ENCODE data around the gene MYO1D.

The MYO1D gene

GRCh38 chr17:32854207-32854606 is 22.7 kb downstream of the MYO1D start:
- DNase-seq = no peak

DNA sequence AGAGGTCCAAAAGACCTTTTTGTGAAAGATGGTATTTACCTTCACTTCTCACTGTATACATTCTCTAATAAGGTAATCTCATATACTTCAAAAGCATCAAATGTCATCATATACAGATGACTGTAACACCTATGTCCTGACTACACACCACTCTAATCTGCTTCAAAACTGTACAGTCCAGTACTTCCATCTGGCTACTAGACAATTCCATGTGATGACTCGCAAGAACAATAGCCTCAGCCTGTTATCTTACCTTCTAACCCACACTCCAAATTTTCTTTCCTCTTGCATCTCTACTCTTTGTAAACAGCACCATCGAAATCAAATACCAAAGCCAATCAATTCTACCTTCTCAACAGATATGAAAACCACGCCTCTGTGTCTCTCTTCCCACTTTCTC is 24.1 kb downstream of the MYO1D start:
- no peak for DNase-seq

GRCh38 chr17:32849879-32850278 is 27.0 kb downstream of the MYO1D start:
- DNase-seq = no peak

GRCh38 chr17:32847977-32848376 is 28.9 kb downstream of the MYO1D start:
- no peak for DNase-seq

- no peak for DNase-seq
Observed at GRCh38 chr17:32846143-32846542, 30.8 kb downstream of the MYO1D start.

DNA sequence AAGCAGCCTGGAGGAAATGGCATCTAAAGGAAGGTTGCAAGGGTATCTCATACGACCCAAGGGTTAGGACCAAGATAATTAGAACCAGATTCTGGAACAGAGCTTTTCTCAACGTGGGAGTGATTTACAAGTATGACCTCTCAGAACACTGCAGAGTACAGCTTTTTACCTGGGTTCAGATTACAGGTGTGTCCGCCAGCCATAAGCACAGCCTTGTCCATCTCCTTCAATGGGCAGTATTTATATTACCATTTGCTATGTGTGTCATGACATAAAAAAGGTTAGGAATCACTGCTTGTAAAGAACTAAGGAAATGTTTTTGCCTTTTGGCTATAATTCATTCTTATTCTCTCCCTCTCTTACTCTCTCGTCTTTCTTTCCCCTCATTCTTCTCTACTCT is 36.7 kb downstream of the MYO1D start:
- no peak for DNase-seq

DNA sequence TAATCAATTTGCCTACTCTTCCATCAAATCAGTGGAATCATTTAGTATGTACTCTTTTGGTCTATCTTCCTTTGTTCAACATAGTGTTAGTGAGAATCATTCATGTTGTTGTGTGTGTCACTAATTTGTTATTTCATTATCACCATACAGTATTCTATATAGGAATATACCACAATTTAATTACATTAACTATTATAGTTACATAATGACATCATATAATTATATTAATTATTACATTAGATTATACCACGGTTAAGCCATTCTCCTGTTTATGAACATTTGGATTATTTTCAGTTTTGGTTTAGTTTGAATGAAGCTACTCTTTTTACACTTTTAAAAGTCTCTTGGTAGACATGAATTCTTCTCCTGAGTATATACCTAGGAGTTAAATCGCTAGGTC is 40.4 kb downstream of the MYO1D start:
- DNase-seq = no peak

DNA sequence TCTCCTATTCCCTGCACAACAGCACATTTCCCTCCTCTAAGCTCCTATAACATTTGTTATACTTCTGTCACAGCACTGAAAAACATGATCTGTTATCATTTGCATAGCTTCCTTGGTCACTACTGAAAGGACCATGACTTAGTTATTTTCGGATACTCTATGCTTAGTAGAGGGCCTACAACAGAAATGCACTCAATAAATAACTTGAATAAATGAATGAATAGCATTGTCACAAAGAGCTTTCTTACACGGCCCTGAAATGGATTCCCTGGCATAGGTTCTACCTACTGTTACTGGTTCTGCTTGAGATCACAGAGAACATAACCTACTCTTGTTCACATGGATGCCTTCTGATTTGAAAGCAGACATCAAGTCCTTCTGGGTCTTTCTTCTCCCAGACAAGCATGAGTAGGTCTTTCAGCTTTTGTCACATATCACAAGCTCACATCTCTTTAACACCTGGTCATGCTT is 41.6 kb downstream of the MYO1D start:
- no peak for DNase-seq

DNA sequence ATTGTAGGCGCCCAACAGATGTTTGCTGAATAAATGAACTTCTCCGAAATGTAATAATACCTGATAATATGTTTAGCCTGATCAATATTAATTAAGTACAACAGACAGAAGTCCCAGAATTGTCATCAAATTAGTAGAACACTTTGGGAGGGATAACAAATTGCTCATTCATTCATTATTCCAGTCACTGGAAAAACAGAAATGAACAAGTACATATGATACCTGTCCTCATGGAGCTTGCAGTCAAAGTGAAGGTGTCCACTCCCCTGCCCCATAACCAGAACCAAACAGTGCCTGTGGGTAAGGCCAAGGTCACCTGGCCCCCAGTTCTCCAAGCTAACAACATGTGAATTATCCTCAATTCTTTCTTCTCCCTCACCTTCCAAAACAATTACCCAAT is 42.8 kb downstream of the MYO1D start:
- no peak for DNase-seq

GRCh38 chr17:32833526-32833925 is 43.4 kb downstream of the MYO1D start:
- no peak for DNase-seq

GRCh38 chr17:32833076-32833475 is 43.8 kb downstream of the MYO1D start:
- DNase-seq = no peak

GRCh38 chr17:32831627-32832243 is 45.2 kb downstream of the MYO1D start:
- DNase-seq = peak in 1 of 2 experiments; percentile 17

DNA sequence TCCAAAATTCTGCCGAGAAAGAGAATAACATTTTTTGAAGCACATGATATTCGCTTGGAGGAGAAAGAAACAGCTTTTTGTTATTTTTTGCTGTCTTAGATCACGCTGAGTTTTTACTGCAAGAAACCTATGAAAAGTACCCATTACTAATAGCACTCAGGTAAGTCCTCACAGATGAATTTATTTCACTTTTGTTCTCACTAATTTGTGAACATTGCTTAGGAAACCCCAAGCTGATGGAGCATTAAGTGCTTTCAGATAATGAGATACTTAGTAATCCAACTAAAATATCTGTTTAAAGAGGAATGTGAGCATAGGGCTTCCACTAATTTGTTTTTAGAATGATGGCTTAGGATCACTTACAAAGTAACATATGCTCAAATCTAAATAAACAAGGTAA is 45.7 kb downstream of the MYO1D start:
- no peak for DNase-seq

- no peak for DNase-seq
Observed at GRCh38 chr17:32828822-32829221, 48.1 kb downstream of the MYO1D start.

GRCh38 chr17:32827227-32827626 is 49.7 kb downstream of the MYO1D start:
- DNase-seq = no peak

GRCh38 chr17:32826076-32826475 is 50.8 kb downstream of the MYO1D start:
- DNase-seq = no peak

DNA sequence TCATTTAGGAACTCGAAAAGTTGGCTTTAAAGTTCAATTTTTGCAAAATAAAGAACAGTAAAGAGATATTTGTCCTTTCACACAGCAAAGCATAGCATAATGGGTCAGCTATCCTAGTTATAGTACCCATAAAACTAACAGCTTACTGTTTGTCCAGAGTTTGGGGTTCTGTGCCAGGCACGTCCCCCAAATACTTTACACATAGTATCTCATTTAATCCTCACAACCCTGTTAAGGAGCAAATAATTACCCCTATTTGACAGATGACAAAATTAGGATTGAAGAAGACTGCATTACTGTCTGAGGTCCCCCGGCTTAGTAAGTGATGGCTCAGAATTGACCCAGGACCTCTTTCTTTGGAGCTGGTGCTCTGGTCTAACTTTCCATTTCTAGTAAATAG is 52.6 kb downstream of the MYO1D start:
- no peak for DNase-seq

- no peak for DNase-seq
Observed at GRCh38 chr17:32822996-32823395, 53.9 kb downstream of the MYO1D start.

- DNase-seq = peak in 1 of 2 experiments; percentile 33
Observed at GRCh38 chr17:32821987-32822934, 54.7 kb downstream of the MYO1D start.

DNA sequence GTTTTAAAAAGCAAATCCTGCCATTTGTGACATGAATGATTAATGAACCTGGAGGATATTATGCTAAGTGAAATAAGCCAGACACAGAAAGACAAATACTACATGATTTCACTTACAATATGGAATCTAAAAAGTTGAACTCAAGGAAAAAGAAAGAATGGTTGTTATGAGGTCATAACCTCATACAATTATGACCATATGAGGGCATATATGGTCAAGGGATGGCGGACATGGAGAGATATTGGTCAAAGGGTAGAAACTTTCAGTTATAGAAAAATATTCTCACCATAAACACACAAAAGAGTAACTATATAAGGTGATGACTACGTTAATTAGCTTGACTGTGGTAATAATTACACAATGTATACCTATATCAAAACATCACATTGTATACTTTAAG is 56.5 kb downstream of the MYO1D start:
- DNase-seq = no peak

- no peak for DNase-seq
Observed at GRCh38 chr17:32819787-32820186, 57.1 kb downstream of the MYO1D start.

DNA sequence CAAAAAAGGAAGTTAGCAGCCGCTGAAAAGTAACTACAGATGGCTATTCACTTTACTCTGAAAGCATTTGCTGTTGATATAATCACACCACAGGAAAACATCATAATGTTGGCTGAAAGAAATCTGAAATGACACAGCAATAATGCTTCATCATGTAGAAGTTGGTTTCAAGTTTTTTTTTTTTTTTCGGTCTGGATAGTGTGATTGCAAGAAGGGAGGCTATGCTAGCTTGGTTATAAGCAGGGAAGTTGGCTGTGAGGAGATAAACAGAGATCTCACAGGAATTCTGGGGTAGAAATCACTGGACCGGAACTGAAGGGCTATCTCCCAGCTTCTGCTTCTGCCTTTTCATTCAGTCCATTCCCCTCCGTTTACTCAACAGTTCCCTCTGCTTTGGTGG is 57.9 kb downstream of the MYO1D start:
- no peak for DNase-seq

- peak; percentile 11 to 40 for DNase-seq
Observed at GRCh38 chr17:32815460-32815859, 61.5 kb downstream of the MYO1D start.

- no peak for DNase-seq
Observed at GRCh38 chr17:32814836-32815235, 62.1 kb downstream of the MYO1D start.

Data from NCI-H526 (cell line).